Activated CD4-positive, alpha-beta memory T cell treated with anti-CD3 and anti-CD28 coated beads, Interleukin-2, amount 10 ng/mL, durations not matched to agents 7 days and 5 days (primary cell): ENCODE data around the gene ERCC6. TPM values are rescaled to one million over a fixed set of nuclear protein-coding genes. Genes with fewer than 3 reads are reported as not detected.

Experiments used
- CTCF ChIA-PET: fragments of 350-600 bp; sonication (Branson Sonifier 250); formaldehyde crosslinking; loops from one replicate; lab custom pipeline; 2021; ENCODE audit warnings: antibody characterized with exemption, inconsistent platforms; lab: Charles Lee
- POLR2A ChIA-PET: fragments of 350-600 bp; sonication (Branson Sonifier 250); formaldehyde crosslinking; loops from one replicate; lab custom pipeline; 2021; ENCODE audit warnings: antibody characterized with exemption; lab: Charles Lee
- DNase-seq: peaks from one replicate; pipeline ENCODE4 v3.0.0-alpha.2; 2020
- H3K27ac Mint-ChIP-seq: one replicate; pipeline ENCODE4 v1.8.0; 2021; ENCODE audit warnings: mild to moderate bottlenecking, mixed read lengths
- H3K27me3 Mint-ChIP-seq: one replicate; pipeline ENCODE4 v1.8.0; 2021; ENCODE audit warnings: mixed read lengths
- H3K36me3 Mint-ChIP-seq: one replicate; pipeline ENCODE4 v1.8.0; 2021; ENCODE audit warnings: low read depth, mixed read lengths
- H3K4me1 Mint-ChIP-seq: one replicate; pipeline ENCODE4 v1.8.0; 2021; ENCODE audit warnings: mixed read lengths
- H3K4me3 Mint-ChIP-seq: one replicate; pipeline ENCODE4 v1.8.0; 2021; ENCODE audit warnings: mild to moderate bottlenecking, mixed read lengths
- H3K9me3 Mint-ChIP-seq: one replicate; pipeline ENCODE4 v1.8.0; 2021; ENCODE audit warnings: mixed read lengths
- total RNA-seq, 2 experiments: library from RNA; stranded (reverse); gene quantifications; one replicate each; pipeline ENCODE4 v1.2.3, GENCODE V29; 2021

ERCC6 gene
- total RNA-seq, 2 experiments from 2014 or later, result 24.9 to 29.2 TPM

- DNase-seq, result no peak
- peaks cover 10% of the 10 kb centered on the region for H3K4me1 Mint-ChIP-seq
- CTCF ChIA-PET, result no interaction called here
- POLR2A ChIA-PET, result no interaction called here
- no peak overlapping the region for H3K27ac Mint-ChIP-seq
- no peaks in the 10 kb centered on the region for H3K9me3 Mint-ChIP-seq
- no peak overlapping the region for H3K4me3 Mint-ChIP-seq
- H3K36me3 Mint-ChIP-seq, result no peaks in the 10 kb centered on the region
- H3K27me3 Mint-ChIP-seq, result peaks cover 34% of the 10 kb centered on the region
Observed at GRCh38 chr10:49564461-49565009, 25.6 kb upstream of the ERCC6 start.

GRCh38 chr10:49562893-49563292 is 24.0 kb upstream of the ERCC6 start:
- CTCF ChIA-PET, result no interaction called here
- Mint-ChIP-seq H3K36me3 (no peaks in the 10 kb centered on the region), H3K4me3 (no peak overlapping the region), H3K27ac (no peak overlapping the region), H3K4me1 (peaks cover 2% of the 10 kb centered on the region), H3K9me3 (no peaks in the 10 kb centered on the region), H3K27me3 (peaks cover 27% of the 10 kb centered on the region)
- POLR2A ChIA-PET, result no interaction called here
- no peak for DNase-seq

GRCh38 chr10:49560526-49560925 is 21.6 kb upstream of the ERCC6 start:
- no peaks in the 10 kb centered on the region for H3K9me3 Mint-ChIP-seq
- H3K4me1 Mint-ChIP-seq, result no peaks in the 10 kb centered on the region

GRCh38 chr10:49559476-49559875 is 20.6 kb upstream of the ERCC6 start:
- CTCF ChIA-PET, result no interaction called here
- Mint-ChIP-seq H3K4me3 (no peak overlapping the region), H3K27me3 (peaks cover 10% of the 10 kb centered on the region), H3K9me3 (no peaks in the 10 kb centered on the region), H3K36me3 (no peaks in the 10 kb centered on the region), H3K27ac (no peak overlapping the region), H3K4me1 (no peaks in the 10 kb centered on the region)
- DNase-seq, result no peak
- POLR2A ChIA-PET, result no interaction called here

More at GRCh38 chr10:49560526-49560925, 21.6 kb upstream of the ERCC6 start:
- peaks cover 10% of the 10 kb centered on the region for H3K27me3 Mint-ChIP-seq
- H3K36me3 Mint-ChIP-seq, result no peaks in the 10 kb centered on the region
- DNase-seq, result no peak
- ChIA-PET POLR2A (no interaction called here), CTCF (no interaction called here)
- H3K27ac Mint-ChIP-seq, result no peak overlapping the region
- no peak overlapping the region for H3K4me3 Mint-ChIP-seq

GRCh38 chr10:49558190-49558589 is 19.3 kb upstream of the ERCC6 start:
- Mint-ChIP-seq H3K4me3 (no peak overlapping the region), H3K36me3 (no peaks in the 10 kb centered on the region), H3K4me1 (no peaks in the 10 kb centered on the region), H3K9me3 (no peaks in the 10 kb centered on the region), H3K27ac (no peak overlapping the region), H3K27me3 (peaks cover 12% of the 10 kb centered on the region)
- ChIA-PET CTCF (no interaction called here), POLR2A (no interaction called here)
- no peak for DNase-seq

GRCh38 chr10:49557681-49558080 is 18.8 kb upstream of the ERCC6 start:
- no peaks in the 10 kb centered on the region for H3K36me3 Mint-ChIP-seq
- no peaks in the 10 kb centered on the region for H3K9me3 Mint-ChIP-seq
- no peak overlapping the region for H3K4me3 Mint-ChIP-seq
- CTCF ChIA-PET, result no interaction called here
- DNase-seq, result no peak
- H3K4me1 Mint-ChIP-seq, result no peaks in the 10 kb centered on the region
- POLR2A ChIA-PET, result no interaction called here
- H3K27me3 Mint-ChIP-seq, result peaks cover 18% of the 10 kb centered on the region
- H3K27ac Mint-ChIP-seq, result no peak overlapping the region

- no peak overlapping the region for H3K27ac Mint-ChIP-seq
- H3K27me3 Mint-ChIP-seq, result peaks cover 26% of the 10 kb centered on the region
- no peaks in the 10 kb centered on the region for H3K36me3 Mint-ChIP-seq
- no peaks in the 10 kb centered on the region for H3K9me3 Mint-ChIP-seq
- no peak for DNase-seq
- POLR2A ChIA-PET, result no interaction called here
- no peaks in the 10 kb centered on the region for H3K4me1 Mint-ChIP-seq
- H3K4me3 Mint-ChIP-seq, result no peak overlapping the region
- CTCF ChIA-PET, result no interaction called here
Observed at GRCh38 chr10:49556723-49557122, 17.8 kb upstream of the ERCC6 start.

GRCh38 chr10:49552277-49552676 is 13.4 kb upstream of the ERCC6 start:
- Mint-ChIP-seq H3K9me3 (no peaks in the 10 kb centered on the region), H3K27ac (no peak overlapping the region), H3K36me3 (no peaks in the 10 kb centered on the region), H3K4me3 (no peak overlapping the region), H3K4me1 (no peaks in the 10 kb centered on the region), H3K27me3 (peaks cover 22% of the 10 kb centered on the region)
- DNase-seq, result no peak
- POLR2A ChIA-PET, result no interaction called here
- CTCF ChIA-PET, result interaction anchor here (0.9 to 1.3 kb wide), 2 partner anchors 41 to 826 kb away, joined by 3 to 4 read pairs; no protein-coding TSS in a partner anchor

- H3K4me1 Mint-ChIP-seq, result no peaks in the 10 kb centered on the region
- H3K27ac Mint-ChIP-seq, result no peak overlapping the region
- H3K4me3 Mint-ChIP-seq, result no peak overlapping the region
- no peak for DNase-seq
- H3K27me3 Mint-ChIP-seq, result peaks cover 25% of the 10 kb centered on the region
- peaks cover 4% of the 10 kb centered on the region for H3K9me3 Mint-ChIP-seq
- ChIA-PET POLR2A (interaction anchor here (1.1 kb wide), 1 partner anchor 12 kb away, joined by 4 read pairs; the partner anchor contains the start of gene ERCC6), CTCF (no interaction called here)
- peaks cover 4% of the 10 kb centered on the region for H3K36me3 Mint-ChIP-seq
Observed at GRCh38 chr10:49550563-49550962, 11.6 kb upstream of the ERCC6 start.

GRCh38 chr10:49549640-49550346 is 10.9 kb upstream of the ERCC6 start:
- Mint-ChIP-seq H3K27me3 (peaks cover 25% of the 10 kb centered on the region), H3K36me3 (peaks cover 4% of the 10 kb centered on the region), H3K27ac (no peak overlapping the region), H3K9me3 (peaks cover 8% of the 10 kb centered on the region), H3K4me1 (no peaks in the 10 kb centered on the region), H3K4me3 (no peak overlapping the region)
- ChIA-PET CTCF (no interaction called here), POLR2A (interaction anchor here (1.1 kb wide), 1 partner anchor 11 kb away, joined by 4 read pairs; the partner anchor contains the start of gene ERCC6)
- no peak for DNase-seq

- H3K27me3 Mint-ChIP-seq, result peaks cover 12% of the 10 kb centered on the region
- H3K4me3 Mint-ChIP-seq, result no peak overlapping the region
- POLR2A ChIA-PET, result no interaction called here
- peaks cover 11% of the 10 kb centered on the region for H3K9me3 Mint-ChIP-seq
- H3K27ac Mint-ChIP-seq, result no peak overlapping the region
- peaks cover 11% of the 10 kb centered on the region for H3K4me1 Mint-ChIP-seq
- CTCF ChIA-PET, result no interaction called here
- no peak for DNase-seq
- H3K36me3 Mint-ChIP-seq, result peaks cover 4% of the 10 kb centered on the region
Observed at GRCh38 chr10:49543604-49544003, 4.7 kb upstream of the ERCC6 start.

- POLR2A ChIA-PET, result no interaction called here
- H3K9me3 Mint-ChIP-seq, result peaks cover 11% of the 10 kb centered on the region
- DNase-seq, result no peak
- no peak overlapping the region for H3K27ac Mint-ChIP-seq
- H3K4me1 Mint-ChIP-seq, result peaks cover 22% of the 10 kb centered on the region
- no peak overlapping the region for H3K4me3 Mint-ChIP-seq
- peaks cover 12% of the 10 kb centered on the region for H3K27me3 Mint-ChIP-seq
- peaks cover 4% of the 10 kb centered on the region for H3K36me3 Mint-ChIP-seq
- CTCF ChIA-PET, result no interaction called here
Observed at GRCh38 chr10:49542353-49542752, 3.4 kb upstream of the ERCC6 start.

GRCh38 chr10:49541762-49542161 is 2.8 kb upstream of the ERCC6 start:
- peaks cover 12% of the 10 kb centered on the region for H3K27me3 Mint-ChIP-seq
- H3K9me3 Mint-ChIP-seq, result peaks cover 11% of the 10 kb centered on the region
- ChIA-PET POLR2A (no interaction called here), CTCF (interaction anchor here (1.4 kb wide), 1 partner anchor 134 kb away, joined by 3 read pairs; no protein-coding TSS in a partner anchor)
- H3K4me1 Mint-ChIP-seq, result peaks cover 23% of the 10 kb centered on the region
- H3K4me3 Mint-ChIP-seq, result no peak overlapping the region
- no peak overlapping the region for H3K27ac Mint-ChIP-seq
- DNase-seq, result no peak
- H3K36me3 Mint-ChIP-seq, result peaks cover 4% of the 10 kb centered on the region
